HEK293 (cell line): ENCODE measurements around the gene ADAM17.

ENCODE experiments used
- CTCF ChIP-seq: fragments of 450-650 bp; formaldehyde crosslinking; IDR thresholded peaks from 2 replicates; pipeline ENCODE4 v1.5.1; 2016; ENCODE audit warnings: missing biosample characterization, missing genetic modification characterization
- OVOL3 ChIP-seq: fragments of 450-650 bp; formaldehyde crosslinking; IDR thresholded peaks from 2 replicates; pipeline ENCODE4 v1.5.1; 2016; ENCODE audit warnings: missing biosample characterization, missing genetic modification characterization
- PATZ1 ChIP-seq: fragments of 450-650 bp; formaldehyde crosslinking; IDR thresholded peaks from 2 replicates; pipeline ENCODE4 v1.5.1; 2016; ENCODE audit warnings: missing biosample characterization, missing genetic modification characterization
- ZBTB21 ChIP-seq: fragments of 450-650 bp; formaldehyde crosslinking; IDR thresholded peaks from 2 replicates; pipeline ENCODE4 v1.5.1; 2017; ENCODE audit warnings: missing biosample characterization, missing genetic modification characterization
- ZFP37 ChIP-seq: fragments of 450-650 bp; formaldehyde crosslinking; IDR thresholded peaks from 2 replicates; pipeline ENCODE4 v1.5.1; 2016; ENCODE audit warnings: missing biosample characterization, missing genetic modification characterization
- ZNF114 ChIP-seq: fragments of 450-650 bp; formaldehyde crosslinking; IDR thresholded peaks from 2 replicates; pipeline ENCODE4 v1.5.0; 2017; ENCODE audit warnings: missing biosample characterization, missing genetic modification characterization
- ZNF211 ChIP-seq: fragments of 450-650 bp; formaldehyde crosslinking; IDR thresholded peaks from 2 replicates; pipeline ENCODE4 v1.5.1; 2016; ENCODE audit warnings: low read depth, missing biosample characterization, missing genetic modification characterization
- ZNF416 ChIP-seq: fragments of 450-650 bp; formaldehyde crosslinking; IDR thresholded peaks from 2 replicates; pipeline ENCODE4 v1.5.1; 2016; ENCODE audit warnings: missing biosample characterization, missing genetic modification characterization
- ZNF580 ChIP-seq: fragments of 450-650 bp; formaldehyde crosslinking; IDR thresholded peaks from 2 replicates; pipeline ENCODE4 v1.5.1; 2016; ENCODE audit warnings: missing biosample characterization, missing genetic modification characterization
- ZNF645 ChIP-seq: fragments of 450-650 bp; formaldehyde crosslinking; IDR thresholded peaks from 2 replicates; pipeline ENCODE4; 2016; ENCODE audit warnings: missing biosample characterization, missing genetic modification characterization

GRCh38 chr2:9602412-9602811, 46.8 kb upstream of the ADAM17 start:
- TF ChIP-seq PATZ1 (tag by site-specific recombination) (no peak), ZNF645 (tag by site-specific recombination) (no peak), ZNF114 (tag by site-specific recombination) (no peak), ZFP37 (no peak), ZNF580 (no peak), CTCF (no peak), ZNF211 (tag by site-specific recombination) (no peak), ZNF416 (tag by site-specific recombination) (no peak), ZBTB21 (no peak), OVOL3 (tag by site-specific recombination) (no peak)
